NCI-H345 treated with DMSO at 0.1 percent for 48 hours (cell line): ENCODE measurements around the gene PTPA.
A peak's percentile ranks its signal among the peaks of the same experiment; 100 is the strongest.

Experiments
- DNase-seq: peaks from one replicate; lab custom pipeline; 2025; ENCODE audit not compliant: unreplicated experiment; lab: John Stamatoyannopoulos, UW

PTPA gene

DNA sequence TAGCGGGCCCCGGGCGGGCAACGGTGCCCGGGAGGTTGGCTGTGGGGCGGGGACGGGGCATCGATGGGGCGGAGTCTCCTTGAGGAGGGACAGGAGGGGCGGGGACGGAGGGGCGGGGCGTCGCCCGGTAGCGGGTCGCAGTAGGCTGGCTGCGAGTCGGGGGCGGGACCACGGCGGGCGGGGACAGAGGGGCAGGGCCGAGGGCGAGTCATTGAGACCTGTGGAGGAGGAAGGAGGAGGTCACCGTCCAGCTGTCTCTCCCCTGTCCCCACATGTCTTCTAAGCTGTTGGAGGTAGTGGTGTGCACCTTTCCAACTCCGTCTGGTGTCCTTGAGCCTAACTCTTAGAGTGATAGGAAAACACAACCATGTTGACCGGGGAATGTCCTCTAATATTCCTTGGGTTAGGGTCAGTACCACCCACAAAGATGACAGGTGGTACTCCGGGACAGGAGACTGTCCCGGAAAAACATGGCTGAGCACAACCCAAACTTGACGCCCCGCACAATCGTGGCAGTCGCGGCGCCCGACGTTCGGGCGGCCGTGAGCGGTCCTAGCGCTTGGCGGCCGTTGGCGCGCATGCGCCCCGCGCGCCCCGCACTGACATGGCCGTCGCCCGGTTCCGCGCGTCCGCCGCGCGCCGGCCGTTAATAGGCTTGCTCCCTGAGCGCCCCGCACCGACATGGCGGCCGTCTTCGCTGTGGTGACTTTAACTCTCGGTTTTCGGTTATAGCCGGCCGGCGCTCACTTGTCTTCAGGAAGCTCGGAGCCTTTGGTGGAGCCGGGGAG lies at the start of gene PTPA, which contains the start of gene CRAT:
Gene PTPA (plus strand): TSS at position 676 of the 788 bp plus-strand sequence. CDS start 186 bp downstream, outside the sequence.
Gene CRAT (minus strand): TSS at position 54 of the 788 bp plus-strand sequence. CDS start 284 bp downstream, outside the sequence.
- DNase-seq, result peak; percentile 84

DNA sequence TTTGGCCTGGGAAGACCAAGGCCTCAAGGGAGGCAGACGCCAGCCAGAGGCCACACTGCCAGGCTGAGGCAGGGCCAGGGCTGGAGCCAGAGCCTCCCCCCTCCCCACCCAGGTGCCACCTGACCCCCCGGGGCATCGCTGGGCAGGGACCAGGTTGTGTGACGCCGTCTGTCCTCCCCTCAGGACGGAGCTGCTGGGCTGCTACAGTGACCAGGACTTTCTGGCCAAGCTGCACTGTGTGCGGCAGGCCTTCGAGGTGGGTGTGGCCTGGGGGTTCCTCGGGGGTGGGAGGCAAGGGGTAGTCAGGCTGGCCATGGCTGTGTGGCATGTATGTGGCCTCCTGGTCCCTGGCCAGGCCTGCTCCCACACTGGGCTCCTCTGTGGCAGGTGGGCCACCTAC lies 48.2 kb upstream of the PTPA start:
- DNase-seq, result no peak

GRCh38 chr9:129064499-129064908 lies 46.7 kb upstream of the PTPA start:
- no peak for DNase-seq

- no peak for DNase-seq
Observed at GRCh38 chr9:129068110-129068509, 43.1 kb upstream of the PTPA start.

DNA sequence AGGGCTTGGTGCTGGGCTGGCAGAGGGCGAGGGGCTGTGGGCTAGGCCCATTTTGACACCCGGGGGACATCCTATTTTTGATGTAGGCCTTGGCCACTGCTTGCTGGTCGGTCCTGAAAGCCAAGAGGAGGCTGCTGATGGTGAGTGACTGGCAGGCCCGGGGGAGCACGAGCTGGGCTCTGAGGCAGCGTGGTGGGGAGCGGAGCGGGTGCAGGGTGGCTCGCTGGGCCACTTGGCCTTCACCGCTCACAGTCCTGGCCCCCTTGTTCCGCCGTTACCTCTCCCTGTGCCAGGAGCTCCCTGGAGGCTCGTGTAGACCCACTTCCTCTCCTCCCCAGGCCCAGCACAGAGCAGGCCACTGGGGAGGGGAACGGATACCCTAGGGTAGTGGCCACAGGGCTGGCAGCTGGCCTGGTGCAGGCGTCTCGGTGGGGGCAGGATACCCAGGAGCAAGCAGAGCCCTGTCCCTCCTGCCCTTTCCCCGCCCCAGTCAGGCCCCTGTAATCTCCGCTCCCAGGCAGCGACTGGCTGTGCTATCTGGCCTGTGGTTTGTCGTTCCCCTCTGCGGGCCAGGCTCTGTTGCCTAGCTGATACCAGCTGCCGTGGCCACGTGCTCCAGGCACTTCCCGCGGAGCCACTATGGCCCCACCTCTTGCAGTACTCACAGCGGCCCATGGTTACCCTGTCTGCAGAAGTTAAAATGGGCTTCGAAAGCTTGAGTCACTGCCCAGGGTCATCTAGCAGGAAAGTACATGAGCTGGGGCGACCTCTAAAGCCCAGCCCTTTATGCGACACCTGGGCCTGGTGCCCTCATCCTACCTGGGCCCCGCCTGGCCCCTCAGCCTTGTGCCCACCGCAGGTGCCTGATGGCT lies 42.0 kb upstream of the PTPA start:
- DNase-seq, result no peak

GRCh38 chr9:129069862-129070641 lies 41.2 kb upstream of the PTPA start:
- no peak for DNase-seq

GRCh38 chr9:129070696-129071525 lies 40.3 kb upstream of the PTPA start:
- no peak for DNase-seq

- DNase-seq, result no peak
Observed at GRCh38 chr9:129071526-129072126, 39.6 kb upstream of the PTPA start.

GRCh38 chr9:129072171-129072570 lies 39.0 kb upstream of the PTPA start:
- no peak for DNase-seq

DNA sequence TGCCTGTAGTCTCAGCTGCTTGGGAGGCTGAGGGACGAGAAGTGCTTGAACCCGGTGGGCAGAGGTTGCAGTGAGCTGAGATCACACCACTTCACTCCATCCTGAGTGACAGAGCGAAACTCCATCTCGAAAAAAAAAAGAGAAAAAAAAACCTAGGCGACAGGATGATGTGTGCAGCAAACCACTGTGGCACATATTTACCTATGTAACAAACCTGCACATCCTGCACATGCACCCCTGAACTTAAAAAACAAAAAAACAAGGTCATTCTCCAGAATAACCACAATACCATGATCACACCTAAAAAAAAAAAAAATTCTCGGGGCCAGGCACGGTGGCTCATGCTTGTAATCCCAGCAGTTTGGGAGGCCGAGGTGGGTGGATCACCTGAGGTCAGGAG lies 37.8 kb upstream of the PTPA start:
- DNase-seq, result no peak

- DNase-seq, result no peak
Observed at GRCh38 chr9:129074106-129074505, 37.1 kb upstream of the PTPA start.

DNA sequence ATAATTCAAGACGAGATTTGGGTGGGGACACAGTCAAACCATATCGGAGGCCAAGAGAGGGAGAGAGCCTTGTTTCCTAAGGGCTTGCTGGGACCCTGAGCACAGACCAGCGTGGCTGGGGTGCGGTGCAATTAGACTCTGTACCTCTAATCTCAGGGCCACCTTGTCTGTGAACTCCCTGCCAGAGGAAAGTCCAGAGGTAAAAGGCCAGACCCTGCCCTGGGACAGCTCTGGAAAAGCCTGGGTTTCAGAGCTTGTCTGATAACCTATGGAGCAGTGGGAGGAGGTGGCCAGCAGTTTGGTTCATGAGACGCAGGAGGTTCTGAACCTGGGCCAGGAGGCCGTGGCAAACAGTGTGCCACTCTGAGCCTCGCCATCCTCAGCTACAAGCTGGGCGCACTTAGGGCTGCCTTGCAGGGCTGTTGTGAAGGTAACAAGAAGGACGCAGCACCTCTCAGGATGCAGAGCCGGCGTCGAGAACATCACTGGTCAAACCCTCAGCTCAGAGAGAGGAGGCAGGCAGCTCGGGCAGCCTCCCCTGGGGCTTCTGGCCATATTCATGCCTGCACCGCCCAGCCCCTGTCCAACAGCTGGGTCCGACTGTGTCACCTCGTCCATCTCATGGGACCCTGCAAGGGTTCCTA lies 35.1 kb upstream of the PTPA start:
- no peak for DNase-seq

DNA sequence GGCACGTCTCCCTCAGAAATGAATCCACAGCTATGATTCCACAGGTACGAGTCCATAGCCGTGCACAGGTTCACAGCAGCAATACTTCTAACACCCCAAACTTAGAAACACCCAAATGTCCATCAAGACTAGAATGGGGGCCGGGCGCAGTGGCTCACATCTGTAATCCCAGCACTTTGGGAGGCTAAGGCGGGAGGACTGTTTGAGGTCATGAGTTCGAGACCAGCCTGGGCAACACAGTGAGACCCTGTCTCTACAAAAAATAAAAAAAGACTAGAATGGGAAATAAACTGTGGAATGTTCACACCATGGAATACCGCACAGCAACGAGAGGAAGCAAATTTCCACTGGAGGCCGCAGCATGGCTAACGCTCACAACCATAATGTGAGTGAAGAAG lies 34.6 kb upstream of the PTPA start:
- no peak for DNase-seq

- DNase-seq, result no peak
Observed at GRCh38 chr9:129077236-129077635, 34.0 kb upstream of the PTPA start.

GRCh38 chr9:129078691-129079503 lies 32.3 kb upstream of the PTPA start:
- DNase-seq, result no peak

DNA sequence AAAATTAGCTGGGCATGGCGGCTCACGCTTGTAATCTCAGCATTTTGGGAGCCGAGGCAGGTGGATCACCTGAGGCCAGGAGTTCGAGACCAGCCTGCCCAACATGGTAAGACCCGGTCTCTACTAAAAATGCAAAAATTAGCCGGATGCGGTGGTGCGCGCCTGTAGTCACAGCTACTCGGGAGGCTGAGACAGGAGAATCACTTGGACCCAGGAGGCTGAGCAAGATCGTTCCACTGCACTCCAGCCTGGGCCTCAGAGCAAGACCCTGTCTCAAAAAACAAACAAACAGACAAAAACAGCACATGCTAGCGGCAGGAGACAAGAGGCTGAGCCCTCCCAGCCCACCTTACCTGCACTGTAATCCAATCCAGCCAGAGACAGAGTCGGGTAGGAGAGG lies 31.4 kb upstream of the PTPA start:
- DNase-seq, result no peak

DNA sequence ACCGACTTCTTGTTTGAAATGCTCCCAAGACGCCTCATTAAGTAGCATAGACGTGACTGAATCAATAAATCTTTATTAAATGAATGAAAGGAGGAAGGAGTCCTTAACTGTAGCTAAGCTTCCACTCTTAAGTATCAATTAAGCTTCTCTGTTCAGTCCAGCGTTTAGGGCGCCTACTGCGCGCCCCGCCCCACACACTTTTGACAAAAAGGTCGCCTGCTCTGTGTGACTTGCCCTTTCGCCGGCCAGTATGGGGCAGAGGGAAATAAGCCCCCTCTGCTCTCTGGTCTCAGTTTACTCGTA lies 31.0 kb upstream of the PTPA start:
- DNase-seq, result no peak

DNA sequence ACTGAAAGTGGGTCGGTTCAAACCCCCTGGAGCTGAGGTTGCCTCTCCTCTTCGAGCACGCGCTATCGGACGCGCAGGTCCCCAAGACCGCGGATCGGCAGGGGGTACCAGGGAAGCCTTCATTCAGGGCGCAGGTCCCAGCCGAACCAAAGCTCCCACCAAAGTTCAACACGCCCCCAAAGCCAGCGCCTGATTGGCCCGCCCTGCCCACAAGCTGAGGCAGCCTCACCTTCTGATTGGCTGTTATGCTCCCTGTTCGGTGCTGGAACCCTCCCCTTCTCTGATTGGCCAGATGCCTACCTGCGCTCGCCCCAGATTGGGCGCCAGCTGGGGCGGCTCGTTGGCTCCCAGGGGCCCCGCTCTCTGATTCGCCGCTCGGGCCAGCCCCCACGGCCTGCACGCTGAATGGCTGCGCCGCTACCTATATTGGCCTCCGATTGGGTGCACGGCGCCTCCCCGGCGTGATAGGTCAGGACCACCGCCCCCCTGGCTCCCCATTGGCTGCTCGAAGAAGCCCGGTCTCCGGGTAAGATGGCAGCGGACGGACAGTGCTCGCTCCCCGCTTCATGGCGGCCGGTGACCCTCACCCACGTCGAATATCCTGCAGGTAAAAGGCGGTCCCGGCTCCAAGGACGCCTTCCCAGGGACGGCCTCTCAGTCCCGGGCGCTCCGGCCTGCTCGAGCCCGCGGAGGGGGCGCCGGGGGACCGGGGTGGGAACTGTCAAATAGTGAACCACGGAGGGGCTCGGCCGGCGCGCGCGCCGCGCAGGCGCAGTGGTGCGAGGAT lies 30.4 kb upstream of the PTPA start, which contains the start of gene DOLPP1:
Gene DOLPP1 (plus strand): TSS at position 511 of the 787 bp plus-strand sequence. CDS start 21 bp downstream, at position 532.
- DNase-seq, result peak; percentile 97
